Smooth muscle cell of the umbilical artery (primary cell): ENCODE data around the gene CAMKV. TPM values are rescaled to one million over a fixed set of nuclear protein-coding genes. Genes with fewer than 3 reads are reported as not detected.

Experiments
- total RNA-seq: library from RNA; depleted of rRNA; stranded (reverse); fragments of >200 nt; gene quantifications from 2 replicates; pipeline ENCODE4 v1.2.3, GENCODE V29; 2014

The CAMKV gene
- total RNA-seq, result not detected in 2 replicates

DNA sequence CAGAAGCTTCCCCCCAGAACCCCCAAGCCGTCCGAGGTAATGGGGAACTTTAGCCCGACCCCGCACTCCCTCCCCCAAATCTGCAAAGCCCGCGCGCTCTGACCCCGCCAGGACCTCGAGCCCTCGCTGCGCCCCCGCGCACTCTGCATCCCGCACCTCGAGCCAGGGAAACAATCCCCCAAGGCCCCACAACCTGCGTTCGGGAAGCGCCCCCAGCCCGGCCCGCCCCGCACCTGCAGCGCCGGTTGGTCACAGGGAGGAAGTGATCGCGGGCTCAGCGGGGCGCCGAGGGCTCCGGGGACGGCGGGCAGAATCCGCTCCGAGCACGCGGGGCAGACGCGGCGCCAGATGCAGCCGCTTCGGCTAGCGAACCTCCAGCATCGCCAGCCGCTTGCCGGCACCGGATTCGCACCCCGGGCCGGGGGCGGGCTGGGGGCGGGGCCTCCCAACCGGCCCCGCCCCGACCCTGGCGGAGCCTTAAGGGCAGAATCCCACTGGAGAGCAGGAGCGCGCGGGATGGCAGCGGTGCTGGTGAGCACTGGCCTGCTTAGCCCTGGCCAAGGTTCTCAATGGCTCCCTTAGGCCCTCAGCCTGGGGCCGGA, at the start of gene CAMKV:
Gene CAMKV (minus strand): TSS at position 382 of the 602 bp plus-strand sequence. CDS start 7,518 bp downstream, outside the sequence.

DNA sequence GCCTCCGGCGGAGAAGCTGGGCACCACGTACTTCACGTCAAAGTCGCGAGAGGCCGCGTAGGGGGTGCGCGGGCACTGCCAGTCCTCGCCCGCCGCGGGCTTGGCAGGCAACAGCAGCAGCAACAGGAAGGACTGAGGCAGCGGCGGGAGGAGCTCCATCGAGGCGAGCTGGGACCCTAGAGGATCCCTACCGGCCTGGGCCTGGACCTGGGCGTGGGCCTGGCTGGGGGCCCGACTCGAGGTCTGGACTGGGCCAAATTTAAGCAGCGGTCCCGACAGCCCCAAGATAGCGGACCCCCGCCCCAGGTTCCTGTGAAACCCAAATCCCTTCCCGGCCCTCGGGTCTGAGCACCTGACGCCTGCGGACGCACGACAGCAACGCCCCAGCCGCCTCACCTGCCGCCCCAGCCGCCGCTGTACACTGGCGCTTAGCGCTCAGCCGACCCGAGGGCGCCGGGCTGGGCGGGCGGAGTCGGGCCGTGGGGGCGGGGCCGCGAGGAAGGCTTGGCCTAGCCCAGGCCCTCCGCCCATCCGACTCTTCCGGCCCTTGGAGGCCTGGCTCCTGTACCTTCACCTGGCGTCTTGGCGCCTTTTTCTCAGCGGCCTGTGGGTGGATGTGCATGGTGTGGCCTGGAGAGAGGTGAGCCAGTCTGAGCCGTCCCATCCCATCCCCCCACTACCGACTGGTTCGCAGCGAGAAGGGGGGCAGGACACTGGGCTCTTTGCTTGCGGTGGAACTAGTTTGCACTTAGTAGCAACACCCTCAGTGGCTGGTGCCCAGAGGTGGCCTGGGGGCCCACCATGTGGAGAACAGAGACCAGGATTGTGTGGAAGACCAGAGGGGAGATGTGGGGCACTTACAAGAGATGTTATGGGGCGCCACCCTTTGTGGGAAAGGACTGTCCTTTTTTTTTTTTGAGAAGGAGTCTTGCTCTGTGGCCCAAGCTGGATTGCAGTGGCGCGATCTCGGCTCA, 34.0 kb upstream of the CAMKV start, which contains the start of gene MST1R:
Gene MST1R (minus strand): TSS at position 423 of the 974 bp plus-strand sequence. CDS start 264 bp downstream, at position 159.

DNA sequence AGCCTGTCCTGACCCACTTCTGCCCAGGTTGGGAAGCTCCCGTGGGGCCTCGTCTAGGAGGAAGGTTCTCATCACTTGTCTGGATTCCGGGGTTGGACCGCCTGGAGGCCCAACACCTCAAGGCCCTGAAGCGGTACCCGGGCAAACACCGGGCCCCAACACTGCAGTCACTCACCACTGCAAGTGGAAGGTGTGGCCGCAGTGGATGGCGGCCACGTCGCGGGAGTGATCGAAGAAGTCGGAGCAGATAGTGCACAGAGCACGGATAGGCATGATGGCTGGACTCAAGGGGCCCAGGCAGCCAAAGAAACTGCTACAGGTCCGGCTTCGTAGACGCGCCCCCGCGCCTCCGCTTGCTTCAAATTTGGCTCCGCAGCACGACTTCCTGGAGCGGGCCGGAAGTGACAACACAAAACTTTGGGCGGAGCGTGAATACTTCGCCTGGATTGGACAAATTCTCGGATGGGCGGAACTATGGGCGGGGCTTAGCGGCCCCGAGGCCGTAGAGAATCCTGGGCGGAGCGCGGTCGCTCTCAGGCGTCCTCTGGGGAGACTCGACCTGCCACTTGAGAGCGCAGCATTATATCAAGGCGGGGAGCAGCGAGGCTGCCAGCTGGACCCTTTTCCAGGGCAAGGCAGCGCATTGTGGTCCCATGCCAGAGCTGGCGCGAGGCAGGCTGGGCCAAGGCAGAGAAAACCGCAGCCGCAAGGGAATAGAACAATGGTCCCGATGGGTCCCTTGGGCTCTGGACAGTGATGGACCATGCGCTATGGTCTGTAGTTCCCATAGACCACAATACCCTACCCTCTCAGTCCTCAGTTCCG, 13.3 kb downstream of the CAMKV start, which contains the start of gene TRAIP:
Gene TRAIP (minus strand): TSS at position 384 of the 825 bp plus-strand sequence. CDS start 111 bp downstream, at position 273.

DNA sequence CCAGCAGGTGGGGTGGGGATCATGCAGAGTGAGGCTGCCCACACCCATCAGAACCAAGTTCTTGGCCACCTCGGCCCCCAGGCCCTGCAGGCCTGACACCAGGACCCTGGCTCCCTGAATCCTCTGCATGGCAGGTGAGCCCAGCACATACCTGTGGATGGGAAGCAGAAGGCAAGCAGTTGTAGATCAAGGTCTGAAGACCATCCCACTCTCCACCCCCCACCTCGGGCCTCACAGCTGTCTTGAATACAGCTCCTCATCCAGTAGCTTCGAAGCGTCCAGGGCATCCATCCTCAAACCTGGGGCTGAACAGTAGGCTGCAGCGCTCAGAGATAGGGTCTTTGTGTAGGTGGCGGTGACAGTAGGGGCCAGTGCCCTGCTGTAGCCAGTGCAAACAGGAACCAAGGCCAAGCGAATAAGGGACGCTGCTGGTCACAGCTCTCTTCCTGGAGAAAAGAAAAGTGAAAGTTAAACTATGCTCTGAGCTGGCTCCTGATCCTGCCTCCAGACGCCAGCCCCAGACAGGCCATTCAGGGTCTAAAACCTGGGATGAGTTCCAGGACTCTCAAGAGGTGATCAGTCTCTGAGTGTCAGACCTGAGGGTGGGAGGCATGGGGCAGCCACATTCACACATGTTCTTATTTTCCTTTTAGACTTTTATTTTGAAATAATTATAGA, 56.1 kb downstream of the CAMKV start, which contains the start of gene UBA7:
Gene UBA7 (minus strand): TSS at position 457 of the 678 bp plus-strand sequence. CDS start 166 bp downstream, at position 291.

Other genes with a start within 250 kb of the CAMKV start
- gene APEH, start 195.6 kb downstream of the CAMKV start, total RNA-seq, result 115 and 140 TPM in 2 replicates
- 4.8 and 7.7 TPM in 2 replicates for gene MST1, start 180.4 kb downstream of the CAMKV start, total RNA-seq
- gene RNF123, start 180.3 kb downstream of the CAMKV start, total RNA-seq, result 30.9 and 33.2 TPM in 2 replicates
- 0.30 TPM in 1 of 2 replicates, not detected in the other for gene AMIGO3, start 150.2 kb downstream of the CAMKV start, total RNA-seq
- gene GMPPB, start 146.0 kb downstream of the CAMKV start, total RNA-seq, result 40.6 and 42.2 TPM in 2 replicates
- 22.6 and 39.2 TPM in 2 replicates for gene IP6K1, start 83.4 kb downstream of the CAMKV start, total RNA-seq
- not detected in 2 replicates for gene CDHR4, start 70.0 kb downstream of the CAMKV start, total RNA-seq
- gene INKA1, start 66.6 kb downstream of the CAMKV start, total RNA-seq, result 3.4 and 3.9 TPM in 2 replicates
- gene UBA7, start 56.0 kb downstream of the CAMKV start, total RNA-seq, result 52.3 and 53.4 TPM in 2 replicates
- gene TRAIP, start 13.3 kb downstream of the CAMKV start, total RNA-seq, result 1.5 and 2.4 TPM in 2 replicates
- gene MST1R, start 34.0 kb upstream of the CAMKV start, total RNA-seq, result 0.14 and 0.30 TPM in 2 replicates
- gene MON1A, start 59.9 kb upstream of the CAMKV start, total RNA-seq, result 11.9 and 16.5 TPM in 2 replicates
- gene RBM6, start 70.2 kb upstream of the CAMKV start, total RNA-seq, result 48.7 and 65.1 TPM in 2 replicates
- 97.4 and 147 TPM in 2 replicates for gene RBM5, start 219.0 kb upstream of the CAMKV start, total RNA-seq